ENCODE data around the gene NPC2.

NPC2 gene

DNA sequence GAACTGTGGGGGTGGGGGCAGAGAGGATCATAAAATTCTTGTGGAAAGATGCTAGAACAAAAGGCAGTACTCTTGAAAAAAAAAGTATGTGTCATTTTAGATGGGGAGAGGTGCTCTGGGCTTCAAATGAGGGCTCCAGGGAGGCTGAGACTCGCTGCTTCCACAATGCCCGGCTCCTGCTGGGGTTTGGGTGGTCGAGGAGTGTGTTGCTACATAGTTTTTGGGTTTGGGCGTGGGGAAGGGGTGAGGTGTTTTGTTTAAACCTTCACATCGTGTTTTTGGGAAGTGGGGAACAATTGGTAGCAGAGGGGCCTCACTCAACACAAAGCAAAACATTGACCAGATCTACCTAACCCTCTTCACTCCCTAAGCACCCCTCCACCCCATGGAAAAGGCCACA is 8.6 kb upstream of the NPC2 start:
- FAIRE-seq = no peak

DNA sequence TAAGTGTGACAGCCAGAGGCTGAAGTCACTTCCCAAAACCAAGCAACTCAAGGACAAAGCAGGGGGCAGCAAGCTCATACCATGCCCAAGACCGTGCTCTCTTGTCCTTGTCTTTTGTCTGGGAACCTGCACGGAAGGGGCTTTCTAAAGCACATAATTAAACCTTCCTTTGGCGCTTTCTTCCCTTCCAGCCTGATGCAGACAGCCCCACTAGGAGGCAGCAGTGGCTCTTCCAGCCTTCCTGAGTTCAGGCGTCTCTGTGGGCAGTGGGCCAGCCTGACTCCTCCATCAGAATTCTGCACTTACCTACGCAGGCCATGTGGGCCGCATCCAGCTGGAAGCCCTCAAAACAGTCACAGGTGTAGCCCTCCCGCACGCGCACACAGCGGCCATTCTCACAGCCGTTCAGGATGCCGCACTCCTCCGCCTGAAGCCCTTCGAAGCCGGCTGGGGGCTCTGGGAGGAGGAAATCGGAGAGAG is 8.1 kb upstream of the NPC2 start:
- no peak for FAIRE-seq

DNA sequence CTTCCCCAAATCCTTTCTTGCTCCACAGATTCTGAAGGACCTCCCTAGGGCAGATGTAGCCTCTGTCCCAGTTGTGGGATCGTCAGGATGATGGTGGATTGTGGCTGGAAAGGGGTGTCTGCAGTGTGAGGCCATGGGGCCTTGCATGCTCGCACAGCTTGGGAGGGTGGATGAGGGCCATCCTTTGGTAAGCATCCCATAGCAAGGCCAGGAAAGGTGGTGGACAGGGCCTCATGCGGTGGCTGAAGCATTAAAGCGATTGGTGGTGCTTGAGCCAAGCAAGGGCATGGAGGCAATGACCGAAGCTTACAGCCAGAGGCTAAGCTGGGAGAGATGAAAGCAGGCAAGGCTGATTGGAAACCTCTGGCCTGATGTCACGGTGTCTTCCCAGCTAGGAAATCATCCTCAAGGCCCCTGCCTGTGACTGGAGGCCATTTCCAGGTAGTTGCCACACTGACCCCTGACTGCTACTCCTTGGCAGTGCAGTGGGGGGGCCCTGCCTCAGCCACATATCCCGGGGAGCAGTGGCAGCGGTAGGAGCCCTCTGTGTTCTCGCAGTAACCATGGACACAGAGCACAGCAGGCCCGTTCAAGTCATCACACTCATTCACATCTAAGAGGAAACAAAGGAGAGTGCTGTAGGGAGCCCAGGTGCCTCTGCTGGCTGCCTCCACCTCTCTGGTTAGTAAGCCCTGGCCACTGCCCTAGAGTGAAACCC is 7.5 kb upstream of the NPC2 start:
- no peak for FAIRE-seq

DNA sequence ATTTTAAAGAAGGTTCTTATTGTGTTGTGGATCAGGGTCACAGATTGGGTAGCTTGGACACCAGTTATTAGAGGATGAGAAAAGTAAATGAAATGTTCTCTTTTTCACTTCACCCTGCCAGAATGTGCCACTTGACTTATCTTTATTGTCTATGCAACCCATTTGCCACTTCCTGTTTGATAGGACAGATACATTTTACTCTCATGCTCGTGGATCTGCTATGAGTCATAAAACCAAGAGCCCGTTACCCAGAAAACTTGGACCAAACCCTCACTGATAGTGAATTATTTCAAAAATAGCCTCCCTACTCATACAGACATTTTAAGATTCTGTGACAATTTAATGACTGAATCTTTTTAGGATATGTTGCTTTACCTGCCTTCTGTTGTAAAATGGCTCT is 2.3 kb upstream of the NPC2 start:
- no peak for FAIRE-seq

DNA sequence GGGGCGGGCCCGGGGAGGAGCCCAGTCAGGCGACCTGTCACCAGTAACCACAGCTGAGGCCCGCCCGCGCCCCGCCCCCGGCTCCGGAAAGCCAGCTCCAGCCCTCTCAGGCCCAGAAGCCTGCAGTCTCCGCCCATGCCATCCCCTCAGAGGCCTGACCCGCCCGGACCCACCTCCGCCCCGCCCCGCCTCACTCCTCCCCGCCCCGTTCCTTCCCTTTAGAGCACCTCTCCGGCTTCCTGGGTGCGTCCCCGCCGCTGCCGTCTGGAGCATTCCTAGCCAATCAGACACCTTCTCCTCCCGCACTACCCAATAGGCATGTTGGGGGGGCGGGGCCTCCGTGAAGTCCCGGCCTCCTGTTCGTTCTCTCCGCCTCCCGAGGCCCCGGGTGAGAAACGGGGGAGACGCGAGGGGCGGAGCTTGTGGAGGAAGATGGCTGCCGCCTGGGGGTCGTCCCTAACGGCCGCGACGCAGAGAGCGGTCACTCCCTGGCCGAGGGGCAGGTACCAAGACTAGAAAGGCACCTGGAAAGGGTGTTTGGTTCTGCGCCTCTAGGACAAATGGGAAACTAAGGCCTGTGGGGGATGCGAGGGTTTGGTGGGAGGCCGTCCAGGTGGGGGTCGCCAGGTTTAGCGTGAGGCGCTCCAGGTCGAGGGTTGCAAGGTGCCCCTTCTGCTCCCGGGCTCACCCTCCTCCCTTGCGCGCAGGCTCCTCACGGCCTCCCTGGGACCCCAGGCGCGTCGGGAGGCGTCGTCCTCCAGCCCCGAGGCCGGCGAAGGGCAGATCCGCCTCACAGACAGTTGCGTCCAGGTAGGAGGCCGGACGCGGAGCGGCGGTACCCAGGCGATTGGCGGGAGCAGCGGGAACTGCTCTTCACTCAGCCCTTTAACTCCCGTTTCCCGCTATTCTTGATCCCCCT is 497 bp upstream of the NPC2 start, which contains the start of gene ISCA2:
TSS of gene ISCA2 (plus strand) at position 423 of the 919 bp plus-strand sequence. CDS start at position 433, 10 bp downstream.
- peak; percentile 70 for FAIRE-seq

DNA sequence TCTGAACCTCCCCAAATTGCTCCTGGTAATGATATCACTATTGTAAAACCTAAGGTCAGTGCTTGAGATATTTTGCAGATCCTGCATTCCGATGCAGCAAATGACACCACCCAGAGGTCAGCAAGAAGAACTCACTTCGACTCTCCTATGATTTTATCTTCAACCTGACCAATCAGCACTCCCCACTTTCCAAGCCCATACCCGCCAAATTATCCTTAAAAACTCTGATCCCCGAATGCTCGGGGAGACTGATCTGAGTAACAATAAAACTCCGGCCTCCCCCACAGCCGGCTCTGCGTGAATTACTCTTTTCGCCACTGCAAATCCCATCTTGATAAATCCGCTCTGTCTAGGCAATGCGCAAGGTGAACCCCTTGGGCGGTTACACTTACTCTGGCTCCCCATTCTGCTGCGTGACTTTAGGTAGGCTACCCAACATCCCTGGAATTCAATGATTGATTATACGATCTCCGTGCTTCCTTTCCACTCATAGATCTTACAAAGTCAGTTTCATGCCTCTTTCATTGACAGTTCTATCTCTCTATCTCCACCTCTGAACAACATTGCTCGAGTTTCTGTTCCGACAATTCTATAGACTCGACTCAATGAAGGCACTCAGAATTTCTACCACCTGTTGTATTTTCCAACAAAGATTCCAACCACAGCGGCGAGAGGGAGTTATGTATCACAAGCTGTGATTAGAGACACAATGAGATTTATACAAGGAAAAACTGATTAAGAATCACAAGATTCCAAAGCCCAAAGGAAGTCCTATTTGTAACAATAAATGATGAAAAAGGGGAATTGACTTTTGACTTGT is 939 bp downstream of the NPC2 start:
- FAIRE-seq = no peak

DNA sequence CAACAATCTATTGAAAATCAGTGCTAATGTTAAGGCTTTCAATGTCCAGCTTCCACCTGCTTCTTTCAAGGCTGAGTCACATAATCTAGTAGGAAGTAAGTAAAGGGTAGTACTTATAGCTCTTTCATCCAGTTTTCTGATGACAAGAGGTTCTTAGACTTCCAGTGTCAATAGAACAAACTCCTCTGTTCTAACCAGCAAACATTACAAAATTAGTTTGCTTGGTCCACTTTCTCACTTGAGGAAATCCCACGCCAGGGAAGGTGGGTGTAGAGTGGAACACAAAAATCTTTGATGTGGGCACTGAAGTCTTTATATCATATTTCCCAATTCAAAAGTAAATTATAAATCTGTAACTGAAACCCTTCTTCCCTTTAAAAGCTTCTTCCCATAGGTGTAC is 2.6 kb downstream of the NPC2 start:
- no peak for FAIRE-seq

DNA sequence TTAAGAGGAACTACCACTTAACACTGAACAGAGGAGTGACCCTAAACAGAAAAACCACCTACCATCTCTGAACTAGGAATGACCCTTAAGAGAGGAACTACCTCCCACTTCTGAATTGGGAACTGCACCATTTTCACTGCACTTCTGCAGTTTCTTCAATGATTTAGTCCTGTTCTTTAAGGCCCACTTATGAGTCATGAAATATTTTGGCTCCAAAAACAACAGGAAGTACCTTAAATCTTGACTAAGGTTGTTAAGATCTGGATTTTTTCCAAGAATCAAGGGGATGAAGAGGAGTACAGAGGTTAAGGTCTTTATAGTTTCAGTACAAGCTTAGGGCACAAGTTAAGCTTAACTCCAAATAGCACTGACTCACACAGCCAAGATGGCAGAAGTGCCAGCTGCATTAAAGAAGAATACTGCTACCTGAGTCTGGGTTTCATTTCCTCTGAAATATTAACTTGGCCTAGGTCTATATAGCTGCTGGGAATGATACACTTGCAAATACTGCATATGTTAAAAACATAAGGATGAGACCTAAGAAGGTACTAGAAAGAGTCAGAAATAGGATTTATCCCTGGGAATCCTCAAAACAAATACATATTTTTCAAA is 4.2 kb downstream of the NPC2 start:
- FAIRE-seq = no peak

DNA sequence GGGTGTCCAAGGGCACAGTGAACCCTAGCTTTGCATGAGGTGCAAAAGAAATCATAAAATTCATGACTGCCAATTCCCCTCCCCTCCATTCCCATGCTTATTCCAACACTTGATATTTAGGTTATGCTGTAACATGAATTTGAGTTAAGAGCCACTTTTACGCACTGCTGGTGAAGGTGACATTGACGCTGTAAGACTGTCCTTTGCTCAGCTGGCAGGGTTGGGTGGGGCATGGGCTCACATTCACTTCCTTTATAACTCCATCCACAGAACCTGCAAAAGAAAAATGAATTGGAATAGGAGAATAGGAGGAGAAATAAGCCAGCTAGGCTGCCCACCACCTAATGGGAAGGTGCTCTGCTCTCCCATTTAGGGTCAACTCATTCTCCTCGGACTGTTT is 6.9 kb downstream of the NPC2 start:
- FAIRE-seq = no peak

DNA sequence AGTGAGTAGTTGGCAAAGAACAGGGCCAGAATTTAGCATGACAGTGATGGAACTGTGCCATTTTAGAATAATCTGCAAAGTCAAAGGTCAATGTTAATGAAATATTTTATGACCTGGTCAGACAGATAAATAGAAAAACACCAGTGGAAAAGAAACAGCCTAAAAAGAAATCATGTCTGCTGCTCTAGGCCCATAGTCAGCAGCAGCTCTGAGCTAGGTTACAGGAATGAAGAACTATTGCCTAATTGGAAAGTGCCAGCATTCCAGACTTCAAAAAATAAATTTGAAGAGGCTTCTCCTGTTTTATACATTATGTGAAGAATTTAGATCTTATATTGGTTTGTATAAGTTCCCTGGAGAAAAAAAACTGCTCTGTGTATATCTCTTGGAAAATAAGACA is 9.8 kb downstream of the NPC2 start:
- no peak for FAIRE-seq

DNA sequence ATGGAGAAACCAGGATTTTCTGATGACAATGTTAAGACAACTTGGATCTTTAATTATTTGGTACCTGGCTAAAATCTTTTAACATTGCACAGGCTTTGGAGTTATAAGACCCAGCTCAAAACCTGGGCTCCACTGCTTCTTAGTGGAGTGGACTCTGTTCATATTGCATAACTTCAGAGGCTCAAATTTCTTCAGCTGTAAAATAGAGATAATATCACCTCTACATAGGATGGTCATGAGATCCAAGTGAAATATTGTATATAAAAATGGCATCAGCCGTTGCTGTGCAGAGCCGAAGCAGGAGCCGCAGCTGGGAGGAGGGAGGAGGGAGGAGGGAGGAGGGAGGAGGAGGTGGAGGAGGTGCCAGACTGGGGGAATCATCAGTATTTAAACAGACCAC is 10.5 kb downstream of the NPC2 start:
- FAIRE-seq = no peak

DNA sequence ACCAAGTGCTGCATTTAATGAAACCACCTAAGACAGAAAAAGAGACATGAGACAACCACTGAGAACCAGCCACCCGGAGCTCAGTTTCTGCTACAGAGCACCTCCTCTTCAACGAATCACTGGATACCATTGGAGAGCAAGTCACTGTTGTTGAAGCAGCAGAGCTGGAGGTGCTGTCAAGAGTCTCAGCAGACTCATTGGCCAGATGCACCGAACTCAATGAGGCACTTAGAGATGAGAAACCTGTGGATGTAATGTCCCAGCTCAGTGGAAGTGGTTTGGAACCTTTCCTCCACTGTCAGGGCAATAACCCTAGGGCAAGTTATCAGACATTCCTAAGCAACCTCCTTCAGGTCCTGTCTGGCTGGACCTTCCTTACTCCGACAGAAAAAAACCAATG is 13.1 kb downstream of the NPC2 start:
- FAIRE-seq = no peak

DNA sequence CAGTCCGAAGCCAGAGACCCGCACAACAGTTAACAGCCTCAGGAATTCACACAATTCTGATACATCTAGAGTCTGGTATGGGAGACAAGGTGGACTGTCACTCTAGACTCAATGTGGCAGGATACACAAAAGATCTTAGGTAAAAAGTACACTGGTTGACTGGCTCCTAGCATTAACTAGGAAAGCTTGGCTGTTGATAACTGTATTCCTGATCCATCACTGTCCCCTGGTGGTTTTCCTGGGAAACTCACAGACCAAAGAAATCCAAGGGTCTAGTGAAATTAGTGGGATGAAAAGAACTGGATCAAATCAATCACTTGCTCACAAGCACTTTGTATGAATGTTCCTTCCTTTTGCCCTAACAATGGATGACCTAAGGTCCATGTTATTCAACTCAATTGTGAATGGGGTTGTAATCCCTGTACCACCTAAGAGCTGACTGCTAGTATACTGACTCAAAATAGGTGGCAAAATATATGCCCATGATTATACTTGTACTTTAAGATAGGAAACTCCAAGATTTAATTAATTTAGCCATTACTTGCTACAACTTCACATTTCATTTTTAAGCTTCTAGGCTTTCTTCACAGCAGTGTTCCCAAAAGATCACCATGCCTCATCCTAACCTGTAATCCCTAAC is 14.0 kb downstream of the NPC2 start:
- FAIRE-seq = no peak

DNA sequence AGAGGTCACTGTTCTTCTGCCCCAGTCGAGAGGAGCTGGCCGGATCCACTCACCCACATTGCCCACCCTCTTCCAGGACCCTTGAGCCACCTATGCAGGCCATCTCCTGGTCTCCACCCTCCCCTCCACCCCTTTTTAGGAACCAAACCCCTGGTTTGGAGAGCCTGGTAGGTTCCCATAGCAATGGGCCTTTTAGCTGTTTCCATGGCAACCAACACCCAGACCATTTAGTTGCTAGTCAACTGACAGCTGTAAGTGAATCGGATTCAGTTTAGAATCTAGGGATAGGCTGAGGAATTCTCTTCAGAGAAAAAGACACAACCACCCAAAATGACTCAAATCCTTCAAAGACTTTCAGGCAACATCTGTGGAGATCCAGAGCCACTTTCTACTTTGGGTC is 16.5 kb downstream of the NPC2 start:
- FAIRE-seq = no peak

DNA sequence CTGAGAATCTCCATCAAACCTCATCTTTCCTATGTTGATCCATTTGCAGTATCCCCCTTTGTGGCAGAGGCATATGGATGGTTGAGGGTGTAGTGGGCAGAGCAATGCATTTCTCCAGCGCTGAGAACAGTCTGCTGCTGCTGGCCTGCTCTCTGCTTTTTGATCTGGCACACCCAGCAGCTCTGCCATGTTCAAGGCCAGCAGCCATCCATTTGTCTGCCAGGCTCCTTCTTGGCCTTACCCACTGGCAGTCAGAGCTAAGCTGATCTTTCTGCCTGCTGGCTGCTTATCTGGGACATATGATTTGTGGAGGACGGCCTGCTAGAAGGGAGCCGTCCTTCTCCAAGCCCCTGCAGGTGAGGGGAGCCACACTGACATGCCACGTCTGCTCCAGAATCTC is 17.0 kb downstream of the NPC2 start:
- no peak for FAIRE-seq

DNA sequence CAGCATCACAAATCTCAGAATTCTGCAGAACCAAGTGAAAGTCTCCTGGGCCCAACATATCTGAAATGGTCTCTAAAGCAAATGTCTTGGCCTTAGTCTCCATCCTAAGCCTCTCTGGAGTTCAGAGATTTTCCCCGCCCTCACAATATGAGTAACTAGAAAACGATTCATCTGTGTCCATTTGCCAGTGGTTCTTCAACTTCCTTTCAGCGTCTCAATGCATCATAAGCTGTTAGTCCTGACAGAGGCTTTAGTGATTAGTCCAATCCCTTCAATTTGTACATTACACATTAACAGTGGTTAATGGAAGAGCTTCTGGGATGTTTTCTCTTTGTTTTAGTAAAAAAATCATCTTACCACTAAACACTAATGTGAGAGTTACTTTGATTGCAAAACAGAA is 17.4 kb downstream of the NPC2 start:
- no peak for FAIRE-seq

DNA sequence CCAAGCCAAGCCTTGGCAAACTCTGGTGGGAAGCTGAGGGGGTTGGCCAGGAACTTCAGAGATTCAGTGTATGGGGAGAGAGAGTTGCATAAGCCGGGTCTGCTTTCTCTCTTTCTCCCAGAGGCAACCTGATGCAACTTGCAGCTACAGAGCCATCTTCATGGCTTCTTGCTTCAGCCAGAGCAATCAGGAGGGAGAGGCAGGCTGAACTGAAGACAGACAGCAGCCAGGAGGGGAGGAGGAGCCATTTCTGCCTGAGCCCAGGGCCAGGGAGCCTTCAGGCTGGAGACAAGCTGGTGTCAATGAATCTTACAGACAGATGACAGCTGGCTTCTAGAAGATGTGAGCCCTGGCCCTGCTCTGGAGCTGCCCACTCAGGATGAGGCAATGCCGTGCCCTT is 18.7 kb downstream of the NPC2 start:
- no peak for FAIRE-seq

DNA sequence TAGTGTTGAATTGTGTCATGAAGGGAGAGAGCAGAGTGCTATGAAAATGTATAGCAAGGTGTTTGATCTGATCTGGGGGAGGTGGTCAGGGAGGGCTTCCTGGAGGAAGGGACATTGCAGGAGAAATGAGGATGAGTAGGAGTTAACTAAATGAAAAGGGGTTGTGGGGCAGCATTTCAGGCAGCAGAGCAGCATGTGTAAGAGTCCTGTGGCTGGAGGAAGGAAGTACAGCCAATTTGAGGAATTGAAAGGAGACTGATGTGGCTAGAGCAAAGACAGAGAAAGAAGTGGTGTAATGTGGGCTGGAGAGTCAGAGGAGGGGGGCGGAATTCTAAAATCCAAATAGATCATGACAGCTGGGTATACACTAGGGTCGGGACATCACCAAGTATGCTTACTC is 20.5 kb downstream of the NPC2 start:
- FAIRE-seq = no peak

DNA sequence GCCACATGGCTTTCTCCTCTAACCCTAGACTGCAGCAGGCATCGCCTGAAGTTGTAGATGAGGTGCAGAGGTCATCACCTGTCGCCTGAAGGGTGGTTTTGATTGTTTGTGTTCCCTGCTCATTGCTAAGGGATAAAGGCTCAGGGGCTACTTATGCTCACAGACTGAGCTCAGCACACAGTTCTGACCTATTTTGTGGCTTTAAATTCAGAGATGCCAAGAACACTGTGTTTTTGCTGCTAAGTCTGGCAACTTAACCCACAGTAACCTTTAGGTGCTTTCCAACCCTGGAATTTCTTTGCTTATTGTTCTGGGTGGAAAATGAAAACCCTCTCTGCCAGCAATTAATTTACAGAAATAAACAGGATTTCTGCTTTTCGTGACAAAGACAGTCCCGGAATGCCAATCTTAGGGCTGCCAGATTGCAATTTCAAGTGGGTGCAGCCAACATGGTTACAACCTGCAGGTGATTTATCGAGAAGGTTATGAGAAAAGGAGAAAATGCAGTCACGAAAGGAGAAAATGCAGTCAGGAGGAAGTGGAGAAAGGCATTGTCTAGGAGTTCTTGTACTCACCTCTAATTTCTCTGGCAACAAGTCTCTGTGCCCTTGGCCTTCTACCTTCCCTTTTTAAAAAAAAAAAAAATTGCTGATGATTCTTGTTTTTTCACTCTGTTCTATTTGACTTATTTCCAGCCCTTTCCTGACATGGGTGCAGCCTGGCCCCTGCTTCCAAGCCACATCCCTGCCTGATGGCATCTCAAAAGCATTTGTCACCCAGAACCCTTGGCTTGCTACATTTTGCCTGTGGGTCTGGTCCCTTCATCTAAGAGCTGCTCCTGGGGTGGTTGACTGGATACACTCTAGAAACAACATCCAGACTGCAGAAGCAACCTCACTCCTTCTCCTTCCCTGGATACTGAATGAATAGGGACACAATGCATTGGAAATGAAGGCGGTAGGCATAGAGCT is 23.3 kb downstream of the NPC2 start:
- no peak for FAIRE-seq

DNA sequence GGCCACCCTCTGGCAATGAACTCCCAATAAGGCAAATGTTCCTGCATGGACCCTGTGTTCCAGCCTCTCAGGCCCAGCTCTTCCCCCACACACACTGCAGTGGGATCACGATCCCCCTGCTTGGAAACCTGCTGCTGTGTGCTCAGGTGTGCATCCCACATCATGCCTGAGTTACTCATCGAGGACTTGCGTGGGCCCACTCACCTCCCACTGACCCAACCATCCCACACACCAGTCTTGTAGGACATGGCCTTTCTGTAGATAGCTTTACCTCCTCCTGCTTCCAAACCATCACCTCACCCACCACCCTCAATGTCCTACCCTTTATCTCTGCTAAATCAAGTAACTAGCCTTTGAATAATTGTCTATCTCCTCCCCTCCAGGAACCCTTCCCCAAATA is 24.6 kb downstream of the NPC2 start:
- no peak for FAIRE-seq

DNA sequence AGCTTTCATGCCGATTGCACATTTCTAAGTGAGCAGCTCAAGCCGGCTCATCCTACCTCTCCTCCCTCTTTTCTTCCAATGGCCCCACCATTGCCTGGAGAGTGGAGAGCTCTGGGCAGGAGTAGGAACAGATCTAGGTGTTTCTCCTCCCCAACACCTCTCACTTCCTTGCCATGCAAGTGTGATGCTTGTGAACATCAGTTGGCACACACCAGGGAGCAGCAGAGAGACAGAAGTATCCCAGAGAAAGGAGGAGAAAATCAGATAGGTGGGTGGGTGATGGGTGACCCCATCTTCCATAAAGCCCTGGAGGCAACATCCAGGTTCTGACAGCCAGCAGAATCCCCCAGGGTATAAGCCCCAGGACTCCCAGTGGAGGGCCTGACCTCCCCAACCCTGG is 27.8 kb downstream of the NPC2 start:
- no peak for FAIRE-seq

Measured in TTC549 (cell line).